HG02884 (cell line): ENCODE data around the gene GPC1.
"Not testable (repeated sequence)": the region's sequence is repeated elsewhere in the genome, so short reads cannot be mapped to it uniquely, and the experiment has no call there.

Source experiments
- ATAC-seq: cut with Tn5 transposase; IDR thresholded peaks from one replicate; pipeline ENCODE4 v1.9.1; 2021; ENCODE audit warnings: mild to moderate bottlenecking, moderate library complexity; ENCODE audit not compliant: unreplicated experiment

Gene GPC1

DNA sequence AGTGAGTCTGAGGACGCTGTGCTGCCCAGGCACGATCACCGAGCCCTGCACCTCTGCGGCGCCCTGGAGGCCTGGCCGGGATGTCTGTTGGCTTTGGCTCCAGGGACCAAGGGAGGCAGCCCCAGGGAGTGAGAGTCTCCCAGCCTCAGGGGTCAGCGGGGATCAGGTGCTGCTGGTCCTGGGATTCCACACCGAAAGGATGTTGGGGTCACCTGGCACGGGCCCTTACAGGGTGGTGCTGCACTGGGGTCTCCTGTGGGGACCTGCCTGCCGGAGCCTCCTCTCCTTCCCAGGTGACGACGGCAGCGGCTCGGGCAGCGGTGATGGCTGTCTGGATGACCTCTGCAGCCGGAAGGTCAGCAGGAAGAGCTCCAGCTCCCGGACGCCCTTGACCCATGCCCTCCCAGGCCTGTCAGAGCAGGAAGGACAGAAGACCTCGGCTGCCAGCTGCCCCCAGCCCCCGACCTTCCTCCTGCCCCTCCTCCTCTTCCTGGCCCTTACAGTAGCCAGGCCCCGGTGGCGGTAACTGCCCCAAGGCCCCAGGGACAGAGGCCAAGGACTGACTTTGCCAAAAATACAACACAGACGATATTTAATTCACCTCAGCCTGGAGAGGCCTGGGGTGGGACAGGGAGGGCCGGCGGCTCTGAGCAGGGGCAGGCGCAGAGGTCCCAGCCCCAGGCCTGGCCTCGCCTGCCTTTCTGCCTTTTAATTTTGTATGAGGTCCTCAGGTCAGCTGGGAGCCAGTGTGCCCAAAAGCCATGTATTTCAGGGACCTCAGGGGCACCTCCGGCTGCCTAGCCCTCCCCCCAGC is 30.5 kb downstream of the GPC1 start:
- ATAC-seq, result no peak

DNA sequence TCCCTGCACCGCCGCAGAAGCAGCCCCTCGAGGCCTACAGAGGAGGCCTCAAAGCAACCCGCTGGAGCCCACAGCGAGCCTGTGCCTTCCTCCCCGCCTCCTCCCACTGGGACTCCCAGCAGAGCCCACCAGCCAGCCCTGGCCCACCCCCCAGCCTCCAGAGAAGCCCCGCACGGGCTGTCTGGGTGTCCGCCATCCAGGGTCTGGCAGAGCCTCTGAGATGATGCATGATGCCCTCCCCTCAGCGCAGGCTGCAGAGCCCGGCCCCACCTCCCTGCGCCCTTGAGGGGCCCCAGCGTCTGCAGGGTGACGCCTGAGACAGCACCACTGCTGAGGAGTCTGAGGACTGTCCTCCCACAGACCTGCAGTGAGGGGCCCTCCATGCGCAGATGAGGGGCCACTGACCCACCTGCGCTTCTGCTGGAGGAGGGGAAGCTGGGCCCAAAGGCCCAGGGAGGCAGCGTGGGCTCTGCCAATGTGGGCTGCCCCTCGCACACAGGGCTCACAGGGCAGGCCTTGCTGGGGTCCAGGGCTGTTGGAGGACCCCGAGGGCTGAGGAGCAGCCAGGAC is 31.2 kb downstream of the GPC1 start:
- ATAC-seq, result no peak

DNA sequence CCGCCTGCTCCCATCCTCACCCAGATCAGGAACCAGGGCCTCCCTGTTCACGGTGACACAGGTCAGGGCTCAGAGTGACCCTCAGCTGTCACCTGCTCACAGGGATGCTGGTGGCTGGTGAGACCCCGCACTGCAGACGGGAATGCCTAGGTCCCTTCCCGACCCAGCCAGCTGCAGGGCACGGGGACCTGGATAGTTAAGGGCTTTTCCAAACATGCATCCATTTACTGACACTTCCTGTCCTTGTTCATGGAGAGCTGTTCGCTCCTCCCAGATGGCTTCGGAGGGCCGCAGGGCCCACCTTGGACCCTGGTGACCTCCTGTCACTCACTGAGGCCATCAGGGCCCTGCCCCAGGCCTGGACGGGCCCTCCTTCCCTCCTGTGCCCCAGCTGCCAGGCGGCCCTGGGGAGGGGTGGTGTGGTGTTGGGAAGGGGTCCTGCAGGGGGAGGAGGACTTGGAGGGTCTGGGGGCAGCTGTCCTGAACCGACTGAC is 31.7 kb downstream of the GPC1 start:
- ATAC-seq, result no peak

DNA sequence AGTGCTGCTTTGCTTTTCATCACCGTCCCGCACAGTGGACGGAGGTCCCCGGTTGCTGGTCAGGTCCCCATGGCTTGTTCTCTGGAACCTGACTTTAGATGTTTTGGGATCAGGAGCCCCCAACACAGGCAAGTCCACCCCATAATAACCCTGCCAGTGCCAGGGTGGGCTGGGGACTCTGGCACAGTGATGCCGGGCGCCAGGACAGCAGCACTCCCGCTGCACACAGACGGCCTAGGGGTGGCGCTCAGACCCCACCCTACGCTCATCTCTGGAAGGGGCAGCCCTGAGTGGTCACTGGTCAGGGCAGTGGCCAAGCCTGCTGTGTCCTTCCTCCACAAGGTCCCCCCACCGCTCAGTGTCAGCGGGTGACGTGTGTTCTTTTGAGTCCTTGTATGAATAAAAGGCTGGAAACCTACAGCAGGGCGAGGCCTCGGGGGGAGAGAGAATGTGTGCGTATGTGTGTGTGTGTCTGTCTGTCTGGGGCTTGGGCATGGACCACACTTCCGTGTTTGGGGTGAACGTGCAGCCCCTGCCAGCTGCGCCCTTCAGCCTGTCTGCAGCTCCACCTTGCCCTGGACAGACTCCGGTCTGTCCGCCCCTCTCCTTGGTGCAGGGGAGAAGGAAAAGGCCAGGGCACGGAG is 32.3 kb downstream of the GPC1 start:
- ATAC-seq, result no peak

DNA sequence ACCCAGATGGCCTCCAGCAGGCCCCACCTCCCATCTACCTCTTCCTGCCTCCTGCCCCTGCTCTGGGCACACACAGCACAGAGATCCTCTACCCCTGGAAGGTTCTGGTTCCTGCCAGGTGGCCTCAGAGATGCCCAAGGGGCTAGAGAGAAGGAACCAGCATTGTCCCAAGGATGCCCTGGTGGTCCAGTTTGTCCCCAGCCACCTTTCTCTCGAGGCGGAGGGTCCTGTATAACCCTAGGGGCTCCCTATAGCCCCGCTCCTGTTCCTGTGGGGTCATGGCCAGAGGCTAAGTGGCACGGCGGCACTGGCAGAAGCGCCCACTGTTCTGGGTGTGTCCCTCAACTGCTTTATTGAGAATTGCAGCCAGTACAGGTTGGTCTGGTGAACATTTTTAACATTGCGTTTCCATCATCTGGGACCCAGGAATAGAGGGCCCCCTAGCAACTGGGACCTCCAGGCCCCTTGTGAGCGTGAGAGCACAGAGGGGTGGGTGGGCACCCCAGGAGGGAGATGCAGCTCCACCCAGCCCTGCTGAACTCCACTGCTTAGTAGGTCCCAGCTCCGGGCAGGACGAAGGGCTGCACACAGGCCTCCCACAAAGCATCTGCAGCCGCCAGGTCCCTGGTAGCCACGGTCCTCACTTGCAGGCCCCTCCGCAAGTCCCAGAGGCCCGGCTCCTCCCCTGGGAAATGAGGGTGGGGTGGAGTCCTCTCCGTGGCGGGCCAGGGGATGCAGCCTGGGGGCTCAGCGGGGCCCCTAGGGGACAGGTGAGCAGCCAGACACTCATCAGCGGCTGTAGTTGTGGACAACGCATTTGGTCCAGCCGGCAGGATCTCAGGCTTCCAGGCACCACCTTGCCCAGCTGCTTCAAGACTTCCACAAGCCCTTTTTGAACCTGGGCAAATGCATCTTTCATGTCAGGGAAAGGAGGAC is 33.1 kb downstream of the GPC1 start:
- no peak for ATAC-seq

DNA sequence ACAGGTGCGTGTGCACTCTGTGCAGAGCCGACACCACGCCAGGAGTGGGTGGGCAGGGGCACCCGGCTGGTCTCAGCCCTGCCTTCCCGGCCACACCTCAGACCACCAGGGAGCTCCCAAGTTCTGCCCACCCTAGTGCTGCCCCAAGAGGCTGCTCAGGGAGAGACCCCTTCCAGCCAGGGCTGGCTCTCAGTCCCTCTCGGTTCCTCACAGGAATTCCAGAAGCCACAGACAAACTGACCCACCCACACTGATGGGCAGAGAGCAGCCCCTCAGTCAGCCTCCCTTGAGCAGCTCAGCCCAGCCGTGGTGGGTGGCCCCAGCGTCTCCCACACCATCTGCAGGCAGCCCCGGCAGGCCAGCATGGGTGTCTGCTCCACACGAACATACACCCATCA is 33.8 kb downstream of the GPC1 start:
- no peak for ATAC-seq

DNA sequence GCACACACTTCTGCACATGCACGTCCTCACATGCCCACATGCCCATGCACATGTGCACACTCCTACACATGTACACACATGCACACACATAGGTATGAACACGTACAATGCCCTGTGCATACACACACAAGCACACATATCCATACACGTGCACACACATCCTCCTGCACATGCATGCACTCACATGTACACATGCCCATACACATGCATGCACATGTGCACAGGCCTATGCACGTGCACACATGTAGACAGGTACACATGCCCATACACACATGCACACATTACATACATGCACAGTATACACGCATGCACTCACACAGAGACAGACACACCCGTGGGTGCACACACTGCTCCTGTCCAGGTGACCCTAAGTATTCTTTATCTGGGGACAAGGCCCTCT is 34.3 kb downstream of the GPC1 start:
- ATAC-seq, result no peak

DNA sequence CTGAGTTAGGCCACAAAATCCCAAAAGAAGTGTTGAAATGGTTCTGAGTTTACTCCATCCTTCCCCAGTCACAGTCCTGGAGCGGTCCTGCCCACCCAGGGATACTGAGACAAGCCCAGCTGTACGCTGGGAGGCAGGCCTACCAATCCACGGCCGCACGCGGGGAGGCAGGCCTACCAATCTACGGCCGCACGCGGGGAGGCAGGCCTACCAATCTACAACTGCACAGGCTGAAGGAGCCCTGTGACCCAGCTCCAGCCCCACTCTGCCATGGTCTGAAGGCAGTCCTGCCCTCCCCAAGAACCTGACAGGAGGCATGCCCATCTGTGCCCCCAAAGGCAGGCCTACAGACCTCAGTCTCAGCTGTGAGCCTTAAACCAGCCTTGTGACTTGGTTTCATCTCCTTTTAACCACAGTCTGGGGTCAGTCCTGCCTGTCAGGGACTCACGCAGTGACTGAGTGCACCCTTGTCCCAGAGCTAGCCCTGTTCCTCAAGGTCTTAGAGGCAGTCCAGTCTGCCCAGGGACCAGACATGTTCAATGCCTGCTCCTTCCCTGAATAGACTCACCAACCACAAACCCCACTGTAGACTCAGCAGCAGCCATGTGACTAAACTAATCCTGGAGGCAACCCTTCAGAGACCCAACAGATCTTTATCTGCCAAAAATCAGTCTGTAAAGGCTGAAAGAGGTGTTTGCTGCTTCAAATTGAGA is 36.8 kb downstream of the GPC1 start:
- no peak for ATAC-seq

DNA sequence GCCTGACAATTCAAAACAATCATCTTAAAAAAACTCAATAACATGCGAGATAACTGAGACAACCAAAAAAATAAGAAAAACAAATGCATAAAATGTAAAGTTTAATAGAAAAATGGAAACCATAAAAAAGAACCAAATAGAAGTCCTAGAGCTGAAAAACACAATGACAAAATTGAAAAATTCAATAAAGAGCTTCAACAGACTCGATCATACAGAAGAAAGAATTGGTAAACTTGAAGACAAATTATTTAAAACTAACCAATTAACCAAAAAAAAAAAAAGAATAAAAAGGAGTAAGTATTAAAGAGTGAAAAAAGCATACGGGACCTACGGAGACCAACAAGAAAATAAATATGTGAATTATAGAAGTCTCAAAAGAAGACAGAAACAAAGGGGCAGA is 37.7 kb downstream of the GPC1 start:
- ATAC-seq, result no peak

DNA sequence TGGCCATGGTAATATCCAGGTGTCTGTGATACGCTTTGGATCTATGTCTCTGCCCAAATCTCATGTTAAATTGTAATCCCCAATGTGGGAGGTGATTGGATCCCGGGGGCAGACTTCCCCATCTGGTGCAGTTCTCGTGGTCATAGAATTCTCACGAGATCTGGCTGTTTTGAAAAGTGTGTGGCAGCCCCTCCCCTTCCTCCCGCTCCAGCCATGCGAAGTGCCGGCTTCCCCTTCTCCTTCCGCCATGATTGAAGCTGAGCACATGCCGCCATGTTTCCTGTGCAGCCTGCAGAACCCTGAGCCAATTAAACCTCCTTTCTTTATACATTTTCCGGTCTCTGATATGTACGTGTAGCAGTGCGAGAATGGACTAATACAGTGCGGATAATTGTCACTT is 42.5 kb downstream of the GPC1 start:
- ATAC-seq, result no peak

DNA sequence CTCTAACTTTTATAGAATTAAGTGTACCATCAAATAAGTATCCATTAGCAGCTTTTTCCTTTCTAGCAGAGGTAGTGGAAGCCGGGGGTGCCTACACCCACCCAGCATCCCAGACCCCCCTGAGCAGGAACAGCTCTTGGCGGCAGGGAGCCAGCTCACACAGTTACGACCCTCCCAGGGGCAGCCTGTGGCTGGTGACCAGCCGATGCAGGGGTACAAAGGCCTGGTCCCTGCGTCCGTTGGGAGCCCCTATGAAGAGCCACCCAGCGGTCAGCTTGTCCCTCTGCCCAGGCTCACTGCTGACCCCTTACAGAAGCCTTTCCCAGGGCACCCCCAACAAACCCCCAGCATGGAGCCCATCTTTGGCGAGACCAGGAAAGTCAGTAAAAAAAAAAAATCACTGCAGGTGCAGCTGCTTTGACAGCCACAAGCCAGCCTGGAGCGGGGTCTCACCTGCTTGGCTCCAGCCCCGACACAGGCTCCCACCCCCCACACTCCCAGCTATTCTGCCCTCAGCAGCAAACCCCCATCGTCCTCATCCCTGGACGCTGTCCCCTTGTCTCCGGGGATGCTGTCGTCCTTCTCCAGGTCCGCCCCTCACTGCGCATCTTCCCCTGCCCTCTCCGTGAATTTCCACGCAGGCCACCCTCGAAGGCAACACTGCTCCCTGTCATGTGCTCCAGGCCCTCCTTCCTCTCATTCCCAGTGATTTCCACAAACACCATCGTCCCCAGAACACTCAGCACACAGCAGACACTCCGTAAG is 43.1 kb downstream of the GPC1 start:
- no peak for ATAC-seq

DNA sequence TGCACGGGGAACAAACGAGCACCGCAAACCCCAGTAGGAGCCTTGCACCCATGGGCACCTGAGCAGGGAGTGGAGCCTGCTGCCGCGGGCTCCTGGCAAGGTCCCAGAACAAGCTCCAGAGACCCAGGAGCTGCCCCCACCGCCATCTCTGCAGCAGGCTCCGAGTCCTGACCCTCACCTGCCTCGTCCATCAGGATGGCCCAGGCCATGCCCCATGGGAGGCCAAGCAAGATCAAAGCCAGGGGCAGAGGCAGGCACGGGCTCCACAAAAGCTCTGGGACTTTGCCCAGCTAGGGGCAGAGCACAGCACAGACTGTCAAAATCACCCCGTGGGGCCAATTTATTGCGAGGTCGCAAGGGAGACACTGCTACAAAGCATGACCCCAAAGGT is 43.6 kb downstream of the GPC1 start:
- no peak for ATAC-seq

DNA sequence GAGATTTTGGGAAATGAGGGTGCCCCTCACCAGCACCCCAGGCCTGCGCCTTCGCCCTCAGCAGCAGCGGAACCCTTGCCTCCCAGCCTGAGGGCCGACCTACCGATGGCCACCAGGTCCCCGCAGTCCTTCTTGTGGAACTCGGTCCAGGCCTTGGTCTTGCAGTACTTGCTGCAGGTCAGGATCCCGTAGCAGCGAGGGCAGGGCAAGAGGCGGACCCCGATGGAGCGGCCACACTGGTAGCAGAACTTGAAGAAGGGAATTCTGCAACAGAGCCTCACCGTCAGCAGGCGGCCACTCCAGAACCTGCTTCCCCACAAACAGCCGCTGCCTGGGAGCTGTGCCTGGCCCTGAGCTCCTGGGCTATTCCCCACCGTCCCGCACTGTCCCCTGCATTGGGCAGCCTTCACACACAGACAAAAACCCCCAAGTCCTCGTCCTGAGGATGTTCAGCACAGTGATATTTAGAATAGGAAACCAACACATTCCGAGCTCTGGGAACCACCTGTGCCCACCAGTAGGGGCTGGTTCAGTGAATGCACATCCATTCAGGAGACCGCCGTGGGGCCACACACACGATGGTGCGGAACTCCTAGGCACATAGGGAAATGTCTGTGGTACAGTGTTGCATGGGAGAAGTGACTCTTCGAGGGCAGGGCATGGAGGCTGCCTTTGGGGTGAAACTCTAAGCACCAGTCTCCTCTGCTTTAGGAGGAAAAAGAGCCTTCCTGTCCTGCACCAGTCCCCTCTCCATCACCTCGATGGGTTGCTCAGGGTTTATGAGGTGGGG is 45.6 kb downstream of the GPC1 start:
- ATAC-seq, result no peak

DNA sequence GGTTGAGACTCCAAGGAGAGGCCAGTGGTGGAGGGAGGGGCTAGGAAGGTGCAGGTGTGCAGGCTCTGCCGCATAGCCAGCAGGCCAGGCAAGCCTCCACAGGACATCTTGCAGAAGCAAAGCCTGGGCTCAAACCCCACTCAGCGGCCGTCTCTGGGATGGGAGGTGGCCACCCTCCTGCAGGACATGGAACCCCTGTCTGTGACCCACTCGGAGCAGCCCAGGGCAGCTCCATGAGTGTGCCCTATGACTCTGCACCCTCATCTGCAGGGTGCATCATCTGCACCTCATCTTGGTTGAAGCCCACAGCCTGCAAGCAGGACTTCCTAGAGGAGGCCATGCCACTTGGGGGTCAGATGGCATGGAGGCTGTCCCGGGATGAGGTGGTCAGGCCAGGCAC is 46.3 kb downstream of the GPC1 start:
- no peak for ATAC-seq

DNA sequence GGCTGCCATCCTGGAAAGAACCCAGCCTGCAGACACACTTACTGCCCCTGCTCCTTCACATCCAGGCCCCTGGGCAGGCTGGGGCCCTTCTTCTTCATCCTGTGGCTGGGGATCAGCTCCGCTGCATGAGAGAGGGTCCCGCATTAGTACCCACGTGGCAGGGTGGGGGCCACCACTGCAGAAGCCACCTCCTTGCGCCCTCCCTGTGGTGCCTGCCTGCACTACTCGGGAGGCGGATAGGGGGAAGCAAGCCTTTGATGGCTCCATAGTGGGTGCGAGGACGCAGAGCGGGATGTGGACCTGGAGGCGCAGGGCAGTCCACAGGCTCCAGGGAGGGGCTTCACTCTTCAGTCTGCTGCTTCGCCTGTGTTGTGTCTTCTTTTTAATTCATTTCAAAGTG is 46.7 kb downstream of the GPC1 start:
- ATAC-seq, result no peak

DNA sequence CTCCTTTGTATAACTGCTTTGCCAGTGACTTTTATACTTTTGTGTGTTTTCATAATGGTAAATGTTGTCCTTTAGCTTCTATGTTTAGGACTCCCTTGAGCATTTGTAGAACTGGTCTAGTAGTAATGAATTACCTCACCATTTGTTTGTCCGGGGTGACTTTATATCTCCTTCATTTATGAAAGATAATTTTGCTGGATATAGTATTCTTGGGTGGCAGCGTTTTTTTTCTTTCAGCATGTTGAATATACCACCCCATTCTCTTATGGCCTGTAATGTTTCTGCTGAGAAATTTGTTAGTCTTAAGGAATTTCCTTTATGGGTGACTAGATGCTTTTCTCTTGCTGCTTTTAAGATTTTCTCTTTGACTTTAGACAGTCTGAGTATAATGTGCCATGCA is 56.0 kb downstream of the GPC1 start:
- ATAC-seq, result no peak

DNA sequence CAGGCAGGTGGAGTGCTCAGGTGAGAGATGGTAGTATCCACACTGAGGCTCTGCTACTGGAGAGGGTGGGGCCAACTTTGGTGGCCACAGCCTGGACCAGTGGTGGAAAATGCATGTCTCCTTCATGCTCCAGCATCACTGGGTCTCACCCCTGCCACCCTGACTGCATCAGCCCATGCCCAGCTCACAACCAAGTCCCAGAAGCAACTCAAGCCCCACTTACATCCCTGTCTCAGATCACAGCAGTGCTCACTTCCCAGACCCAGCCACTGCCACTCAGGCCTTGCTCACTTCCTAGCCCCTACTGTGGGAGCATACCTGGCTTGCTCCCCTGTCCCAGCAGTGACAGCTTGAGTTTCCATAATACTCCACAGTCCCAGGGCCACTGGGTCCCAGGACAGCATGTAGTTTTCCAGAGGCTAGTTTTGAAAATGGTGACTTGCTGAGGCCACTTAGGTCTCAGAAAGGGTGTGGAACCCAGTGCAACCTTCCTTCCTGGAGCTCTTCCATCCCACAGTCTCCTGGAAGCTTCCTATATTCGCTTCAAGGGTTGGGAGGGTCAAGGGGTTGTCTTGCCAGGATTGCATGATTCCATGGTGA is 58.8 kb downstream of the GPC1 start:
- no peak for ATAC-seq

DNA sequence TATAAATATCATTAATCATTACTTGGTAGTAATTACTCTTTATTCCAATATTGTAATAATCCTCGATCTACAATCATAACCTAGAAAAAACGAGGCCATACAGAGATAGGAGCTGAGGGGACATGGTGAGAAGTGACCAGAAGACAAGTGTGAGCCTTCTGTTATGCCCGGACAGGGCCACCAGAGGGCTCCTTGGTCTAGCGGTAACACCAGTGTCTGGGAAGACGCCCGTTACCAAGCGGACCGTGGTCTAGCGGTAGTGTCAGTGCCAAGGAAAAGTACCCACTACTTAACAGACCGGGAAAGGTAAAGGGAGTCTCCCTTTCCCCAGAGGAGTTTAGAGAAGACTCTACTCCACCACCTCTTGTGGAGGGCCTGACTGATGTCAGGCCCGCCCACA is 59.5 kb downstream of the GPC1 start:
- ATAC-seq, result not testable (repeated sequence)

DNA sequence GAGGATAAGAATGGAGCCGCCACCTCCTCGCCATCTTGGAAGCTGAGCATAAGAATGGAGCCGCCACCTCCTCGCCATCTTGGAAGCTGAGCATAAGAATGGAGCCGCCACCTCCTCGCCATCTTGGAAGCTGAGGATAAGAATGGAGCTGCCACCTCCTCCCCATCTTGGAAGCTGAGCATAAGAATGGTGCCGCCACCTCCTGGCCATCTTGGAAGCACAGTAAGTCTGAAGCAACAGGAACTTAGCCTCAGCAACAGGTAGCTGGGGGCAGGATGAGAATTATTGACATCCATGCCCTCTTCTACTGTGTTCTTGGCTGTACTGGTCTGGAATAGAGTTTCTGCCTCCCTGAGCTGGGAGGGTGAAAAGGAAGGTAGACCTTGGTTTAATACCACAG is 61.6 kb downstream of the GPC1 start:
- ATAC-seq, result not testable (repeated sequence)
